Activated T-helper 17 cell treated with anti-CD3 and anti-CD28 coated beads, Interleukin-2, amount 50 U/mL, for 72 hours (primary cell): Measurements from ENCODE around the gene PAEP. TPM values are rescaled to one million over a fixed set of nuclear protein-coding genes. Genes with fewer than 3 reads are reported as not detected.
"Not testable (repeated sequence)": the region's sequence is repeated elsewhere in the genome, so short reads cannot be mapped to it uniquely, and the experiment has no call there.

Experiments
- ATAC-seq: fragments of 150-1000 bp; cut with Tn5 transposase; replicated peaks from 2 replicates; pipeline ENCODE4 v1.10.0; 2021; ENCODE audit warnings: mild to moderate bottlenecking, moderate library complexity
- H3K27ac Mint-ChIP-seq: one replicate; pipeline ENCODE4 v1.8.0; 2022; ENCODE audit warnings: mixed read lengths
- H3K27me3 Mint-ChIP-seq: one replicate; pipeline ENCODE4 v1.8.0; 2022; ENCODE audit warnings: mixed read lengths
- H3K36me3 Mint-ChIP-seq: one replicate; pipeline ENCODE4 v1.8.0; 2022; ENCODE audit warnings: low read depth, mild to moderate bottlenecking, mixed read lengths
- H3K4me1 Mint-ChIP-seq: one replicate; pipeline ENCODE4 v1.8.0; 2022; ENCODE audit warnings: mixed read lengths
- H3K4me3 Mint-ChIP-seq: one replicate; pipeline ENCODE4 v1.8.0; 2022; ENCODE audit warnings: mild to moderate bottlenecking, mixed read lengths
- H3K9me3 Mint-ChIP-seq: one replicate; pipeline ENCODE4 v1.8.0; 2022; ENCODE audit warnings: mixed read lengths
- total RNA-seq, 2 donors: library from RNA; stranded (reverse); gene quantifications; one replicate each; pipeline ENCODE4 v1.2.3, GENCODE V29; 2022

Gene PAEP
- total RNA-seq, 2 donors from 2014 or later = not detected

DNA sequence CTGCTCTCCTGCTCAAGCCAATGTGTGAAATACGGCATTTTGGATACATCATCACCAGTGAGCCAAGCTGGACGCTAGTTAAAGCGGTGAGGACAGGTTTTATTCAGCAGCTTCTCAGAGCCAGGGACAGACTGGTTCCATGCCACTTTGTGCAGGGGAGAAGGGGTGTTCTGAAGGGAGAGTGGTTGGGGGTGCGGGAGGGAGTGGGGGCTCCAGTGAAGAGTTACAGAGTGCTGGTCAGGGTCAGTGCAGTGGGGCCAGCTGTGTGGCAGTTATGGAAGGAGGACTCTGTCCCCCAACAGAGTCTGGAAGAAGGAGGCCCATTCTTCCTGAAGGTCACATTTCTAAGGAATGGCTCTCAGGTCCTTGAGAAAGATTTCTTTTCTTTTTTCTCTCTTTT lies 26.7 kb upstream of the PAEP start:
- ATAC-seq, H3K36me3 Mint-ChIP-seq, H3K4me1 Mint-ChIP-seq, H3K27ac Mint-ChIP-seq, H3K9me3 Mint-ChIP-seq, H3K4me3 Mint-ChIP-seq: not testable (repeated sequence)
- H3K27me3 Mint-ChIP-seq = peaks cover 44% of the 10 kb centered on the region

DNA sequence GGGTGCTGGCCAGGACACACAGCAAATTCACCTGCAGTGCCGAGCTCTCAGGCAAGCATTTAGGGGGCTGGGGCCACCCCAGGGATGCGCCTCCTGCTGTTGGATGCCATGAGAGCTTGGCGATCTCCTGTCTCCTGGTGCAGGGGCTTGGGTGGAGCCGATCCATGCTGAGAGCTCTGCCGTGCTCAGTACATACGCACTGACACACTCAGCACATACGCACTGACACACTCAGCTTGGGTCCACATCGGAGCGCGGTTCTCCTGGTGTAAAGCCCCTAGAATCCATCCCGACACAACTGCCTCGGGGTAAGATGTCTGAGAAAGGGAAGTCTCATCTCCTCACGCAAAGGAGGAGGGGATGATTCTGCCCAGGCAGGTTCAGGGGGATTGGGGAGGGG lies 25.9 kb upstream of the PAEP start:
- not testable (repeated sequence) for H3K4me1 Mint-ChIP-seq, H3K36me3 Mint-ChIP-seq, H3K4me3 Mint-ChIP-seq, ATAC-seq, H3K27ac Mint-ChIP-seq, H3K9me3 Mint-ChIP-seq
- peaks cover 51% of the 10 kb centered on the region for H3K27me3 Mint-ChIP-seq

DNA sequence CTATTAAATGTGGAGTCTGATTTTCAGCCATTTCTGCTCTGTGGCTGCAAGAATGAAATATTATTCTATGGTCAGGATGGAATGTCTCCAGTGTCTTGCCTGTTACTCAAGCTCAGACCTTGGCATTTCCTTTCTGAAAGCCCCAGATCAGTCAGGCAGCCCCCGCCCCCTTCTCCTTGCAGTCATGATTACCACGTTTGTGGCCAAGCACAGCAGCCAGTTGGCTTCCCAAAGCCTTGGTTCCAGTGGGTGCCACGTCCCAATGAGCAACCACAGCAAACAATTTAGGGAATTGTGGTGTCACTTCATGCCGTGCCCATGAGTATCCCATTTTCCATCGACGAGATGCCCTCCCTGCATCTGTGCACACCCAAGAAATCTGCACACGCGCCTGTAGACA lies 25.3 kb upstream of the PAEP start:
- H3K9me3 Mint-ChIP-seq = no peaks in the 10 kb centered on the region
- no peak overlapping the region for H3K27ac Mint-ChIP-seq
- ATAC-seq = peak; percentile 59

DNA sequence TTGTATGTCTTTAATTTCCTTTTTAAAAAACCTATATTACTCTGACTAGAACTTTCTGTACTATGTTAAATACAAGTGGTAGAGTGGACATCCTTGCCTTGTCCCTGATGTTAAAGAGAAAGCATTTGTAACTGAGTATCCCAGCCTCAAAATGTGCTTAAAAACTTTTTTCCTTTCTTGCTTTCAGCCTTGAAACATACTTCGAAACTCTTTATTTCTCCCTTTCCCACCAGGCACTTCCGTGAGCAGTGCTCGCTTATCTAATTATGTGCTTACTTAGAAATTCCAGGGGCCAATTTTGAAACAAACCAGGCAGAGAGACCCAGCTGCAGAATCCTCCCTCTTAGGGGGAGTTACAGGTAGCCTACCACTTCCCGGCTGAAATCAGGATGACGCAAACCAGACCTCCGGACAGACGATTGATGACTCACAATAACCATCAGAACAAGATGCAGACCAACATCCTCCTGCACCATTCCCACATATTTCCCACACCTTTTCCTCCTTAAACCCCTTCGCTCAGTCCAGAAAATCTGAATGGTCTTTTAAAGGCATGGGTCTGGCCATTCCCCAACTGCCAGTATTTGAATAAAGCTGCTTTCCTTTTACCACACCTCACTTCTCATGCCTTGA lies 18.2 kb upstream of the PAEP start:
- not testable (repeated sequence) for H3K36me3 Mint-ChIP-seq, H3K27ac Mint-ChIP-seq, ATAC-seq, H3K9me3 Mint-ChIP-seq, H3K4me1 Mint-ChIP-seq, H3K4me3 Mint-ChIP-seq
- peaks cover 33% of the 10 kb centered on the region for H3K27me3 Mint-ChIP-seq

More for the DNA sequence above, 25.3 kb upstream of the PAEP start:
- no peak overlapping the region for H3K4me3 Mint-ChIP-seq
- no peaks in the 10 kb centered on the region for H3K36me3 Mint-ChIP-seq
- no peaks in the 10 kb centered on the region for H3K4me1 Mint-ChIP-seq
- peaks cover 51% of the 10 kb centered on the region for H3K27me3 Mint-ChIP-seq

DNA sequence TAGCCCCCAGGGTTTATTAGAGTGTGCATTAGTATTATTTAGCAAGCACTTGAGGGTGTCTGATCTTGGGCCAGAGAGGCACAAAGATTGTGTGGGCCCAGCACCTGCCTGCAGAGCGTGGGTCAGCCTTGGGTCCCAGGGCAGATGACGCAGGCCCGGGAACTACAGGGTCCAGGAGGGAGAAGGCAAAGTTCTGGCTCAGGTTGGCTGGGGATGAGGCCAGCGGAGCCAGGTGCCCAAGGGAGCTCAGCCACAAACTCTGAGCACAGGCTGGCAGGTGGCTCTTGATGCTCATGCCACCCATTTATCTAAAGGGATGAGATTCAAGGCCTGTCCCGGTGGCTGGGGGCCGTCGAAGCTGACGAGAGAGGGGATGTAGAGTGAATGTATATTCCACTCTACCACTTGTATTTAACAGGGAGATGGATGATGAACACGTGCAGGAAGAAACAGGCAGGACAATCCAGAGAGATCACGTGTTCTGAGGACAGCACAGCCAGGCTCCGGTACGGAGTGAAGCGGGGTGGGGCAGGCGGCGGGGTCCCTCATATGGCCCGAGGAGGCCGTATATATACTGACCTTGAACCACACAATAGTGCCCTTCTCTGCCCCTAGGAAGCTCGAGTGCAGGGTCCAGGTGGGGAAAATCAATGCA lies 16.4 kb upstream of the PAEP start:
- peaks cover 20% of the 10 kb centered on the region for H3K27me3 Mint-ChIP-seq
- no peak for ATAC-seq
- H3K27ac Mint-ChIP-seq = no peak overlapping the region
- no peaks in the 10 kb centered on the region for H3K9me3 Mint-ChIP-seq
- no peaks in the 10 kb centered on the region for H3K36me3 Mint-ChIP-seq
- H3K4me3 Mint-ChIP-seq = no peak overlapping the region
- H3K4me1 Mint-ChIP-seq = no peaks in the 10 kb centered on the region

DNA sequence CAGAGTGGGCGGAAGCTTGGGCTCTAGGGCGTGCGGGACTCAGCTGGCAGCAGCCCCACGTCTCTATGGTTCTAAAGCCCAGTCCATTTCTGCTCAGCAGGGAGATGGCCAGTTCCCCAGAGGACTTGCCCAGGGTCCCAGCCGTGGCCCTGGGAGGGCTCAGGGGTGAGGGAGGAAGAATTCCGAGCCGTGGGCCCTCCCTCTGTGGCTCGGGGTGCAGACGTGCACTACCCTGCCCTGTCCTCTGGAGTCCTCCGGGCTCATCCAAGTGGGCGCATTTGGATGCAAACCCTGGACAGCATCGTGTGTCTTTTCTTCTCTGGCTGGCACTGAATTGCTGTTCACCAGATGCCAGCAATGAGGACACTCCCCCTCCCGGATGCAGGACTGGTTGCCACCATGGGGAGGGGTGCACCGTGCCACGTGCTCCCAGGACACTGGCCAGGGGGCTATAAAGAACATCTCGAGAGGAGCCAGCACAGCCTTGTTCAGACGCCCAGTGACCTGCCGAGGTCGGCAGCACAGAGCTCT lies 15.8 kb upstream of the PAEP start, which contains the start of gene OBP2A:
Gene OBP2A (plus strand): TSS at position 481 of the 531 bp plus-strand sequence. CDS start 55 bp downstream, outside the sequence.
- not testable (repeated sequence) for H3K27ac Mint-ChIP-seq, H3K4me3 Mint-ChIP-seq, ATAC-seq, H3K4me1 Mint-ChIP-seq, H3K36me3 Mint-ChIP-seq, H3K9me3 Mint-ChIP-seq
- H3K27me3 Mint-ChIP-seq = peaks cover 18% of the 10 kb centered on the region

DNA sequence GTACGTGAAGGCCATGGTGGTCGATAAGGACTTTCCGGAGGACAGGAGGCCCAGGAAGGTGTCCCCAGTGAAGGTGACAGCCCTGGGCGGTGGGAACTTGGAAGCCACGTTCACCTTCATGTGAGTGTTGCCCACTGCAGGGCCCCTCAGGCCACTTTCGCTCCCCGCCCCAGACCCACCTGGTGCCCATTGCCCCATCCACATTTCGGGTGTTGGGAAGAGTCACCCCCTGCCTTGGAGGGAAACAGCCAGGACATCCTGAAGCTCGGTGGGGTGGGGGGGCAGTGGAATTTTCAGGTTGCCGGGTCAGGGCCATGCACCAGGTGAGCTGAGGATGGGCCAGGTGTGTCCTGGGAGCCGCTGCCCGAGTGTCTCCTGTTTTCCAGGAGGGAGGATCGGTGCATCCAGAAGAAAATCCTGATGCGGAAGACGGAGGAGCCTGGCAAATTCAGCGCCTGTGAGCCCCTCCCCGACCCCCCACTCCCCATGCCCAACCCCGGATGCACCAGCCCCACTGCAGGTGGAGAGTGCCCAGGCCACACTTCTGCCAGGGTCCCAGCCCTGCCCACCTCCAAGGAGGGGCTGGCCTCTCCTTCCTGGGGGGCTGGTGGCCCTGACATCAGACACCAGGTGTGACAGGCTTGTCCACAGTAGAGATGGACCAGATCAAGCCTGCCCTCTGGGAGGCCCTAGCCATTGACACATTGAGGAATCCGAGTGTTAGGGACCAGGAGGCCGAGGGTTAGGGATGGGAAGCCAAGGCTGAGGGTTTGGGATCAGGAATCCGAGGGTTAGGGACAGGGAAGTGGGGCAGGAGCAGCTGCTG lies 14.6 kb upstream of the PAEP start:
- H3K36me3 Mint-ChIP-seq, H3K4me1 Mint-ChIP-seq, ATAC-seq, H3K27ac Mint-ChIP-seq, H3K4me3 Mint-ChIP-seq, H3K9me3 Mint-ChIP-seq: not testable (repeated sequence)
- peaks cover 20% of the 10 kb centered on the region for H3K27me3 Mint-ChIP-seq

DNA sequence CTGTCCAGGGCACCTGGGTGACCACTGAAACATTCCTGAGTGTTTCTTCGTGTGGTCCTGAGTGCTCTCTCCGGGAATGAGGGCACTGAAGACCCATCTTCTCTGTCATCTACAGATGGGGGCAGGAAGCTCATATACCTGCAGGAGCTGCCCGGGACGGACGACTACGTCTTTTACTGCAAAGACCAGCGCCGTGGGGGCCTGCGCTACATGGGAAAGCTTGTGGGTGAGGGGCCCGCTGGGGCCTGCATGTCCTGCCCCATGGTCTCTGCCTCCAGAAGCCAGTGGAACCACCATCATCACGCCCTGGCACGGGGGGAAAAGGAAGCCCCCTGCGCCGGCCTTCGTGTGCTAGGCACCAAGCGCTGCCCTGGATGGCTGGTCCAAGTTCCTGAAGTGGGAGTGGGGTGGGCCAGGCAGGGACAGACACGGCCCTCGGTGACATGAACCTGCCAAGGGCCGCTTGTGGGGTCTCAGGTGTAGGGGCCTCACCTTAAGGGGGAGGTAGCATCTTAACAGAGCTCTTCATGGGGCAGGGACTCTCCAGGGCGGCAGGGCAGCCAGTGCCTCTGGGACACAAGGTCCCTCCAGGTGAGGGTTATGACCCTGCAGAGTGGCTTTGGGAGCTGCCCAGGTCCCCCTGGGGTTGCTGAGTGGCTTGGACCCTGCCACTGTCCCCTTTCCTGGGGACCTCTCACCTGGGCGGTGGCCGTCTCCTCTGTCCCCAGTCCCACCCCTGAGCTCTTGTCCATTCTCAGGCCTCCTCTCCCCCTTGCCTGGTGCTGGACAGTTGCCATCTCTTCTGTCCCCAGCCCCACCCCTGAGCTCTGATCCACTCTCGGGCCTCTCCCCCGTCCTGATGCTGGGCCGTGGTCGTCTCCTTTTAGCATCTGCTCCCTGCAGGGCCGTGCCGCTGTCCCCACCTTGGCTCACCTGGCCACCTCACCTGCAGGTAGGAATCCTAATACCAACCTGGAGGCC lies 13.5 kb upstream of the PAEP start:
- Mint-ChIP-seq H3K4me3 (no peak overlapping the region), H3K27me3 (peaks cover 12% of the 10 kb centered on the region), H3K36me3 (no peaks in the 10 kb centered on the region), H3K27ac (no peak overlapping the region), H3K4me1 (no peaks in the 10 kb centered on the region), H3K9me3 (no peaks in the 10 kb centered on the region)
- ATAC-seq = no peak

DNA sequence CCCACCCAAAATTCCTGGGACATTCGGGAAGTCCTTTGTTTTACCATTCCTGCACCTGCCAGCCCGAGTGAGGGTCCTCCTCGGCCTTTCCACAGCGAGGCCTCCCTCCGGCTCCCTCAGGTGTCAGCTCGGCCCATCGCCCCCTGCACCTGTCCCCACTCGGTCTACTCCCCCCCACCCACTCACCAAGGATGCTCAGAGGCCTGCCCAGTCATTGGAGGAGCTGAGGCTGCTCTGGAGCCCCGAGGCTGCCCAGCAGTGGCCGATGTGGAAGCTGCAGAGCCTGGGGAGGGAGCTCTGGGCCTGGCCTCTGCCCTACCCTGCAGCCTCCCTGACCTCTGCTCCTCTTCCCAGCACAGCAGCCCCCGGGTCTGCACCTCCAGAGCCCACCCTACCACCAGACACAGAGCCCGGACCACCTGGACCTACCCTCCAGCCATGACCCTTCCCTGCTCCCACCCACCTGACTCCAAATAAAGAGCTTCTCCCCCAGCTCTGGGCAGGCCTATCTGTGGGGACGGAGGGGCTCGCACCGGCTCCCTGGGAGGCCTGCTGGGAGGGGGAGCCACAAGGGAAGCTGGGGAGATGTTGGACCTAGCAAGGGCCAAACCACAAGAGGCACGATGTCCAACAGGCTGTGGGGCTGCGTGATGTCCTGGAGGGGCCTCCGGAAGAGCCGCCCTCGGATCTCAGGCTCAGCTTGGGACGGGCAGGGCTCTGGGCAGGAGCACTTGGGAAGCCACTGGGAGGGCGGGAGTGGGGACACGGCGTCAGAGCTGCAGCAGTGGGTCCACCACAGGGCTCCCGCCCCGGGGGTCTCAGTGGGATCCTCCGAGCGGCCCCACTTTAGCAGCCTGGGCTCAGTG lies 11.8 kb upstream of the PAEP start:
- not testable (repeated sequence) for H3K4me3 Mint-ChIP-seq, H3K4me1 Mint-ChIP-seq, H3K27me3 Mint-ChIP-seq, H3K9me3 Mint-ChIP-seq, H3K27ac Mint-ChIP-seq, H3K36me3 Mint-ChIP-seq, ATAC-seq

DNA sequence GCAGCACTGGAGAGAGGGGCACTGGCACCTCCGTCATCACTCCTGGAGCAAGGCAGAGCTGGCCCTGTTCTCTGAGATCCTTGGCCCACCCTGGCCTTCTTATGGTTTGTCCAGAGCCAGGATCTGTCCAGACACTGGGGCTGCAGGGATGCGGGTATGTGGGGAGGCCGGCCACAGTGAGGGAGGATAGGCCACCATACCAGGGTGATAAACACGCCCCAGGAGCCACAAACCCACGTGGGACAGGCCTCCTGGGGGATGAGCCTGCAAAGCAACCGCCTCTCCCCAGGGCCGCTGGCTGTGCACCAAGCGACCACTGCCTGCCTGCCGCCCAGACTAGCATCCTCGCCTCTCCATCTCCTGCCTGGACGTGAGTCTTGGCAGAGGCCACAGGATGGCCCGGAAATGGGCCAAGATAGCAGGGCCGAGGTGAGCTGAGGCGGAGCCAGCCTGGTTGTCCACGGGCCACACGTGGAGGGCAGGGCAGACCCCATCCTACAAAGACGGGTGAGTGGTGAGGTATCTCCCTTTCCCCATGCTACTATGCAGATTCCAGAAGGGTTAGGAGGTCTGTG lies 11.1 kb upstream of the PAEP start:
- Mint-ChIP-seq H3K27me3 (peaks cover 4% of the 10 kb centered on the region), H3K36me3 (no peaks in the 10 kb centered on the region), H3K27ac (no peak overlapping the region), H3K4me1 (no peaks in the 10 kb centered on the region), H3K4me3 (no peak overlapping the region), H3K9me3 (no peaks in the 10 kb centered on the region)
- ATAC-seq = no peak

DNA sequence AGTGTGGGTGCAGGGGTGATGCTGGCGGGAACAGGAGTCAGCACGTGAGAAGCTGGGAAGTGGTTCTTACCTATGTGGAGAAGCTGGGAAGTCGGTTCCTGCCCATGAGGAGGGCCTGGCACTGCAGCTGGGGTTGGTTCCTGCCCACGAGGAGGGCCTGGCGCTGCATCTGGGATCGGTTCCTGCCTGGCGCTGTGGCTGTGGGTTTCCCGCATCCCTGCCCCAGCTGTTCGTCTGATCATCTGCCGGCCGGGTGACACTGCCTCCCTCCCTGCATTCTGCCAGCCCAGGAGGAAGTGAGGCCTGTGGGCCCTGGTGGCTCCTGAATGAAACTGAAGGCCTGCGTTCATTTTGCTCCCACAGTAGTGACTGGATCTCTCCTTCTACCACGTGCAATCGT lies 10.5 kb upstream of the PAEP start:
- no peaks in the 10 kb centered on the region for H3K36me3 Mint-ChIP-seq
- no peak overlapping the region for H3K4me3 Mint-ChIP-seq
- no peak for ATAC-seq
- H3K27ac Mint-ChIP-seq = no peak overlapping the region
- no peaks in the 10 kb centered on the region for H3K4me1 Mint-ChIP-seq
- peaks cover 4% of the 10 kb centered on the region for H3K27me3 Mint-ChIP-seq
- H3K9me3 Mint-ChIP-seq = no peaks in the 10 kb centered on the region

DNA sequence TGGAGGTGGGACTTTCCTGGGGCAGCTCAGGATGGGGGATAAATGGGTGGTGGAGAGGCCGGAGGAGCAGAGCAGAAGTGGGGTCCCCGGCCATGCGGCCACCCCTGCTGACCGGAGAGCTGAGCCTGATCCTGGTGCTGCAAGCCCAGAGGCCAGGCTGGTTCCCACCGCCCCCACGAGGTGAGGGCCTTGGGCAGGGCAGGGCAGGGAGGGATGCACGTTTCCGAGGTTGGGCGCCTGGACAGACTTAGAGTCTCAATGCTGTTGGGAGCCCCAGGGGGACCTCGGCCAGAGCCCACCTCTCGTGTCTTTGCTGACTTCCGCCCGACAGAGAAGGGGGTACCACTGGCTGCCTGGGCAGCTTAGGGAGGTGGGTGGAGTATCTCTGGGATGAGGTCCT lies 10.1 kb upstream of the PAEP start:
- ATAC-seq = no peak
- H3K27ac Mint-ChIP-seq = no peak overlapping the region
- H3K9me3 Mint-ChIP-seq = no peaks in the 10 kb centered on the region
- peaks cover 4% of the 10 kb centered on the region for H3K27me3 Mint-ChIP-seq
- H3K36me3 Mint-ChIP-seq = no peaks in the 10 kb centered on the region
- no peak overlapping the region for H3K4me3 Mint-ChIP-seq
- H3K4me1 Mint-ChIP-seq = no peaks in the 10 kb centered on the region
